HEK293 (cell line): ENCODE results near the gene MRPL43.

Source experiments
- HOXA7 ChIP-seq: sonication (generic); formaldehyde crosslinking; IDR thresholded peaks from 2 replicates; pipeline ENCODE4 v1.8.1; 2022; ENCODE audit warnings: missing genetic modification reagents, borderline replicate concordance
- INSM2 ChIP-seq: fragments of 450-650 bp; formaldehyde crosslinking; IDR thresholded peaks from 2 replicates; pipeline ENCODE4 v1.5.1; 2016; ENCODE audit warnings: missing biosample characterization, missing genetic modification characterization
- KLF1 ChIP-seq: fragments of 450-650 bp; formaldehyde crosslinking; IDR thresholded peaks from 2 replicates; pipeline ENCODE4 v1.5.1; 2016; ENCODE audit warnings: missing biosample characterization, missing genetic modification characterization
- KLF17 ChIP-seq: fragments of 450-650 bp; formaldehyde crosslinking; IDR thresholded peaks from 2 replicates; pipeline ENCODE4 v1.5.1; 2016; ENCODE audit warnings: missing biosample characterization, missing genetic modification characterization
- MZF1 ChIP-seq: fragments of 450-650 bp; formaldehyde crosslinking; IDR thresholded peaks from 2 replicates; pipeline ENCODE4 v1.5.1; 2017; ENCODE audit warnings: missing biosample characterization, missing genetic modification characterization, borderline replicate concordance
- PATZ1 ChIP-seq: fragments of 450-650 bp; formaldehyde crosslinking; IDR thresholded peaks from 2 replicates; pipeline ENCODE4 v1.5.1; 2016; ENCODE audit warnings: missing biosample characterization, missing genetic modification characterization
- PRDM4 ChIP-seq: fragments of 450-650 bp; formaldehyde crosslinking; IDR thresholded peaks from 2 replicates; pipeline ENCODE4 v1.5.1; 2017; ENCODE audit warnings: missing biosample characterization, missing genetic modification characterization
- PRDM6 ChIP-seq: fragments of 450-650 bp; formaldehyde crosslinking; IDR thresholded peaks from 2 replicates; pipeline ENCODE4 v1.5.1; 2017; ENCODE audit warnings: missing biosample characterization, missing genetic modification characterization
- TSHZ1 ChIP-seq: fragments of 450-650 bp; formaldehyde crosslinking; IDR thresholded peaks from 2 replicates; pipeline ENCODE4 v1.5.1; 2016; ENCODE audit warnings: missing biosample characterization, missing genetic modification characterization, borderline replicate concordance
- ZFP37 ChIP-seq: fragments of 450-650 bp; formaldehyde crosslinking; IDR thresholded peaks from 2 replicates; pipeline ENCODE4 v1.5.1; 2016; ENCODE audit warnings: missing biosample characterization, missing genetic modification characterization
- ZNF148 ChIP-seq: fragments of 450-650 bp; formaldehyde crosslinking; IDR thresholded peaks from 2 replicates; pipeline ENCODE4 v1.5.0; 2017; ENCODE audit warnings: missing biosample characterization, missing genetic modification characterization, borderline replicate concordance
- ZNF16 ChIP-seq: fragments of 450-650 bp; formaldehyde crosslinking; IDR thresholded peaks from 2 replicates; pipeline ENCODE4 v1.5.1; 2016; ENCODE audit warnings: low read depth, missing biosample characterization, missing genetic modification characterization
- ZNF23 ChIP-seq: fragments of 450-650 bp; formaldehyde crosslinking; IDR thresholded peaks from 2 replicates; pipeline ENCODE4 v1.5.1; 2016; ENCODE audit warnings: missing biosample characterization, missing genetic modification characterization, borderline replicate concordance
- ZNF266 ChIP-seq: fragments of 450-650 bp; formaldehyde crosslinking; IDR thresholded peaks from 2 replicates; pipeline ENCODE4 v1.5.1; 2016; ENCODE audit warnings: missing biosample characterization, missing genetic modification characterization, low read depth
- ZNF473 ChIP-seq: fragments of 450-650 bp; formaldehyde crosslinking; IDR thresholded peaks from 2 replicates; pipeline ENCODE4 v1.5.1; 2017; ENCODE audit warnings: missing biosample characterization, missing genetic modification characterization
- ZNF639 ChIP-seq: fragments of 450-650 bp; formaldehyde crosslinking; IDR thresholded peaks from 2 replicates; pipeline ENCODE4 v1.5.1; 2016; ENCODE audit warnings: missing biosample characterization, missing genetic modification characterization
- ZNF664 ChIP-seq: fragments of 450-650 bp; formaldehyde crosslinking; IDR thresholded peaks from 2 replicates; pipeline ENCODE4 v1.5.1; 2016; ENCODE audit warnings: missing biosample characterization, missing genetic modification characterization
- ZNF692 ChIP-seq: fragments of 450-650 bp; formaldehyde crosslinking; IDR thresholded peaks from 2 replicates; pipeline ENCODE4 v1.5.1; 2016; ENCODE audit warnings: missing biosample characterization, missing genetic modification characterization
- ZNF777 ChIP-seq: fragments of 450-650 bp; formaldehyde crosslinking; IDR thresholded peaks from 2 replicates; pipeline ENCODE4 v1.5.1; 2017; ENCODE audit warnings: missing biosample characterization, missing genetic modification characterization, borderline replicate concordance
- ZSCAN23 ChIP-seq: fragments of 450-650 bp; formaldehyde crosslinking; IDR thresholded peaks from 2 replicates; pipeline ENCODE4 v1.5.1; 2016; ENCODE audit warnings: missing biosample characterization, missing genetic modification characterization

Gene MRPL43

GRCh38 chr10:101014230-101014884 is 27.1 kb upstream of the MRPL43 start (continued):
- no peak for TF ChIP-seq ZNF639 (tag by site-specific recombination)
- no peak for TF ChIP-seq ZNF777 (tag by site-specific recombination)
- no peak for TF ChIP-seq ZNF692 (tag by site-specific recombination)
- no peak for TF ChIP-seq ZNF473 (tag by site-specific recombination)
- no peak for TF ChIP-seq TSHZ1 (tag by site-specific recombination)
- no peak for TF ChIP-seq PRDM6 (tag by site-specific recombination)
- no peak for TF ChIP-seq MZF1 (tag by site-specific recombination)
- 0 out of 2 replicates have a peak, but pooled peaks have one; percentile 14 for TF ChIP-seq KLF1 (tag by site-specific recombination)
- TF ChIP-seq ZNF23 (tag by site-specific recombination), result no peak
- no peak for TF ChIP-seq ZNF266 (tag by site-specific recombination)
- peak; percentile 91 for TF ChIP-seq PATZ1 (tag by site-specific recombination)
- TF ChIP-seq ZNF664 (tag by site-specific recombination), result no peak
- TF ChIP-seq KLF17 (tag by site-specific recombination), result peak; percentile 51; the same call in 1 of the 2 replicates
- TF ChIP-seq INSM2 (tag by site-specific recombination), result no peak
- TF ChIP-seq ZNF16 (tag by site-specific recombination), result no peak
- no peak for TF ChIP-seq ZFP37
- TF ChIP-seq HOXA7 (CRISPR knock-in tag), result no peak
- TF ChIP-seq ZSCAN23 (tag by site-specific recombination), result 0 out of 2 replicates have a peak, but pooled peaks have one; percentile 35
- no peak for TF ChIP-seq PRDM4 (tag by site-specific recombination)
- no peak for TF ChIP-seq ZNF148 (tag by site-specific recombination)
